GM19035 (cell line): ENCODE data around the gene AK2.
"Not testable (repeated sequence)": the region's sequence is repeated elsewhere in the genome, so short reads cannot be mapped to it uniquely, and the experiment has no call there.

Source experiments
- ATAC-seq: cut with Tn5 transposase; IDR thresholded peaks from one replicate; pipeline ENCODE4 v1.9.1; 2021; ENCODE audit not compliant: unreplicated experiment

The AK2 gene

DNA sequence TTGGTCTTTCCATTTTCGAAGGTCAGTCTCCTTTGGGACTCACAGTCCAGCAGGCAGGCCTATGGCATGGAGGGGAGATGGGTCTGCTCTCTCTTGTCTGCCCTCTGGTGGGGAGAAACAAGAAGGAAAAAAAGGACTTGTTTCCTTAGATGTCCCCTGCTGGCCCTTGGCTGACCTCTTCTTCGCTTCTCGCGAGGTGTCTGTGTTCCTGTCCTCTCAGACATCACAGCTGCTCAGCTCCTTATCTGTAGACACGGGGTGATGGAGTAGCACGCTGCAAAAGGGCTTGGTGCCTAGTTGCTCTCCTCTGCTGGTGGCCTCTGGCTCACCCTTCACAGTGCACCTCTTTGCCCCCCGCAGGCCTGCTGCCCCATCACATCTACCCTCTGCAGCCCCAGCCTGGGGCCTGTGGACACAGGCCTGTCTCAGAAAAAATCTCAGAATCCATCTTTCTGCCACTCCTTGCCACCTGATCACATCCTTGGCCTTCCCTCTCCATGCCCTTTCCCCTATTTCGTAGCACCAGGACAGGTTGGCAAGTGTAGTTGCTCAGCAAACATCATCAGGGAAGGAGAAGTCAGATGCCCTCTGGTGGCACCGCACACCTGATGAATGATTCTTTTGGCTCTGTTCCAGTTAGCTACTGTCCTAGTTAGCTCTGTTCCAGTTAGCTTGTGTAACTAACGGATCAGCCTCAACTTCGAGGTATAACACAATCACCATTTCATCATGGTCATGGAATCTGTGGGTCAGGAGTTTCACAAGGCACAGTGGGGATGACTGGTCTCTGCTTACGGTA lies 18.7 kb upstream of the AK2 start:
- ATAC-seq = no peak

DNA sequence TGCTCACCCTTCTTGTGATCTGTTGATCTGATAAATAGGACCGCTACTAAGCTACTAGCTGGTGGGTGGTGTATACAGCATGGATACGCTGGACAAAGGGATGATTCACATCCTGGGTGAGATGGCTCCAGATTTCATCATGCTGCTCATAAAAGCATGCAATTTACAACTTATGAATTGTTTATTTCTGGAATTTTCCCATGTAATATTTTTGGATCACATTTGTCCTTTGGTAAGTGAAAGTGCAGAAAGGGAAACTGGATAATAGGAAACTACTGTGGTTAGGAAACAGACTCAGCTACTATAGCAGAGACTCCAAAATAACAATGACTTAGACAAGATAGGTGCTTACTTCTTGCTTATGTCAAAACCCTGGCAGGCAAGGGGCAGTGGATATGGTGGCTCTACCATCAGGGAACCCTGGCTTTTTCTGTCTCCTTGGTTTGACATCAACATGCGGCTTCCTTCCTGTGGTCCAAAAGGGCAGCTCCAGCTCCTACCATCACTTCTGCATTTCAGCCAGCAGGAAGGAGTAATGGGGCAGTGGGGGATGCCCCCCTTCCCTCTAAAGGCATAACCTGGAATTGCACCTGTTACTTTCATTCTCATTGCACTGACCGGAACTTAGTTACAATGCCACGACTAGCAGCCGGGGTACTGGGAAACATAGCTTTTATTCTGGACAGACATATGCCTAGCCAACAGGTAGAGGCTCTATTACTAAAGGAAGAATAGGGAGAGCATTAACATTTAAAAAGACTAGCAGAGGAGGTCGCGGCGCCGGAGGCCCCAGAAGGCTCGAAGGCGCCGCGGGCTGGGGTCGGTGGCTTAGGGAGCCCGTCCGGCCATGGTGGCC lies 13.8 kb upstream of the AK2 start:
- ATAC-seq = no peak

DNA sequence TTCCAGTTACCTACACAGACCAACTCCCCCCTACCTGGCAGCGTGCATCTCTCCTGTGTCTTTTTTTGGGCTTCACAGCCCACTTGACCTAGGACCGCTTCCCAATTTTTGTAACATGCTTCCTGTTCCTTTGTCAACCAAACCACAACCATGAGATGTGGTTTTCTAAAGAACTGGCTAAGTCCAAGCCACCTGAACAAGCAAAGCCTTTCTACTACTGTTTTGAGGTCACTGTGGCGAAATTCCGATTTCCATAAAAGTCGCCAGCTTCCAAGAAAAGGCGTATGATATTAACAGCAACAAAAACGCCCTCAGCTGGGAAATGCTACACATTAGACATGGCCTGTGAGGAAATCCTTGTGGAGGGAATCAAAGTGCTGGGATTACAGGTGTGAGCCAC lies 12.7 kb upstream of the AK2 start:
- ATAC-seq = no peak

DNA sequence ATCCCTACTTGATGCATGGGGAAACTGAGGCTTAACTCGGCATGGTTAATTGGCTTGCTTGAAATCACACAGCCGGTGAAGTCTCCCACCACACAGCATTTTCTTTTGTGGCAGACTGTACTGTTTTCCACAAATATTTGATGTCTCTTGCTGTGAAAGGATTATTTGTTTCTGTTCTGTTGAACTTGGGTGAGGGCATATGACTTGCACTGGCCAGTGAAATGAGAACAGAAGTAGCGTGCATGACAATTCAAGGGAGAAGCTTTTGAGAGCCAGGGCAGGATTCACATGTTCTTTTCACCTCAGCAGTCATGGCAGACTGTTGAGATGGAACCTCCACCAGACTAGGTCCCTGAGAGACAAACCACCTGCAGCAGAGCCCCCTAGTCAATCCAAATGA lies 11.7 kb upstream of the AK2 start:
- ATAC-seq = no peak

DNA sequence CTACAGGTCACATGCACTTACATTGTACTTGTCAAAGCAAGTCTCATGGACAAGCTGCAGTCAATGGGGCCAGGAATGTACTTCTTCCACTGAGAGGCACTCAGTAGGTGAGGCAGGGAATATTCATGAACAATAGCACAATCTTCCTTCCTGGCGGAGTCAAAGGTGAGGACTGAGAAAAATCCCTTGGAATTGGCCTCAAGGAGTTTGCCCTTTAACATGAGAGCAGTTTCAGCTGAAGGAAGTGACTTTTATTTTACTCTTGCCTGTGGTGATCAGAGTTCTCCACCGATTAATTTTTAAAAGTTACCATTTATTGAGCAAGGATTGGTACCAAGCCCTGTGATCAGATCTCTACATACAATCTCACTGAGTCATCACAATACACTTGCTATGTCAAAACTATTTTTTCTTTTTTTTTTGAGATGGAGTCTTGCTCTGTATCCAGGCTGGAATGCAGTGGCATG lies 11.2 kb upstream of the AK2 start:
- no peak for ATAC-seq

DNA sequence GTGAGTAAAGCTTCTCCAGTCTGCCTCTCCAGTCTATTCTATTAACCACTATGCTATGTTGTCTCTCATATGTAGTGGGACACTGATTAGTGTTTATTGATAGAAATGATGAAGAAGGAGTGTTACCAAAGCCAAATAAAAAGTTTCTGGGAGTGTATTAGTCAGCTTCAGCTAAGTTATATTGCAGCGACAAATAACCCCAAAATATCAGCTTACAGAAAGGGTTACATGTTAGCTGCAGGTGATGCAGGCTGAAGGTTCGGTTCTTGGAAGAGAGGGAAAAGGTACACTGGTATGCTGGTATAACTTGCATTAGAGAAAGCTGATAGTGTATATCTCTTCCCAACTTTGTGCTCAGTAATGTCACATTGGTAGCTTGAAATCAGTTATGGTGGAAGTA lies 10.6 kb upstream of the AK2 start:
- no peak for ATAC-seq

DNA sequence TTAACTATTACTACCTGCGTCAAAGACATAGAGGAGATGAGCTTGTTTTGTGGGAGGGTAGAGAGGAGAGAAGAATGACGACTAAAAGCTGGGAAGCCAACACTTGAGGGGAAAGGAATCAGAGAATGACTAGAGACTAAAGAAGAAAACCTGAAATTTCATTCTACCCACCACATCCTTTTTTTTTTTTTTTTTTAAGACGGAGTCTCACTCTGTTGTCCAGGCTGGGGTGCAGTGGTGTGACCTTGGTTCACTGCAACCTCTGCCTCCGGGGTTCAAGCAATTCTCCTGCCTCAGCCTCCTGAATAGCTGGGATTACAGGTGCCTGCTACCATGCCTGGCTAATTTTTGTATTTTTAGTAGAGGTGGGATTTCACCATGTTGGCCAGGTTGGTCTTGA lies 9.6 kb upstream of the AK2 start:
- ATAC-seq = not testable (repeated sequence)

DNA sequence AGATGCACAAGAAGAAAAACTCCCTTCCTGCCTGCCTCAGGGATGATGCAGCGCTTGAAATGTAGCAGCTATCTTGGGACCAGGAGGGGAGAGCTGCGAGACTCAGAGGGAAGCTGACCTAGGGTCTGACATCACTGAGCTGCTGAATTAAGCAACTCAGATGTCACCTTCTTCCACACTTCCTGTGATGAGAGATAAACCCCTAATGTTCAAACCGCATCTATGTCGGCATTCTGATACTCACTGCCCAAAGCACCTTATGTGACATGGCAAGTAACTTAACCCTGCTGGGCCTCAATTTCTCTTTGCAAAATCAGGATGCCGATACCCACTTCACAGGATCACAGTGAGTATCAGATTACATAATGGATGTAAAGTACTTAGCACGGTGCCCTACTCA lies 9.1 kb upstream of the AK2 start:
- ATAC-seq = no peak

DNA sequence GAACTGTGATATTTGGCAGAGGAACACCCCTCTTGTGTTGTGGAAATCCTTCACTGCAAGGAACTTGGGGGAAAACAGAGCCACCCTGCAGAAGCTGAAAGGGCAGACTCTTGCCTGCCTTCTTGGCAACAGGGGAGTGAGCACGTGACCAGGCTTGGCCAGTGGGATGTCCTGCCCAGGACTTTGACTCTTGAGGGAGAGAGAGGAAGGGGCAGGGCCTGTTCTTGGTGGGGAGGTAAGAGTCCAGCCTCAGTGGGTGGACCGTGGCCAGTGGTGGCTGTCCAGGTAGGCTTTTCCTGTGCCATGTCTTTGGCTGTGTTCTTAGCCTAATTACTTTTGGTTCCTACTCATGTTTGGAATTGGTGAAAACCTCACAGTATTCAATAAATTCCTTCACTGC lies 8.6 kb upstream of the AK2 start:
- ATAC-seq = no peak

DNA sequence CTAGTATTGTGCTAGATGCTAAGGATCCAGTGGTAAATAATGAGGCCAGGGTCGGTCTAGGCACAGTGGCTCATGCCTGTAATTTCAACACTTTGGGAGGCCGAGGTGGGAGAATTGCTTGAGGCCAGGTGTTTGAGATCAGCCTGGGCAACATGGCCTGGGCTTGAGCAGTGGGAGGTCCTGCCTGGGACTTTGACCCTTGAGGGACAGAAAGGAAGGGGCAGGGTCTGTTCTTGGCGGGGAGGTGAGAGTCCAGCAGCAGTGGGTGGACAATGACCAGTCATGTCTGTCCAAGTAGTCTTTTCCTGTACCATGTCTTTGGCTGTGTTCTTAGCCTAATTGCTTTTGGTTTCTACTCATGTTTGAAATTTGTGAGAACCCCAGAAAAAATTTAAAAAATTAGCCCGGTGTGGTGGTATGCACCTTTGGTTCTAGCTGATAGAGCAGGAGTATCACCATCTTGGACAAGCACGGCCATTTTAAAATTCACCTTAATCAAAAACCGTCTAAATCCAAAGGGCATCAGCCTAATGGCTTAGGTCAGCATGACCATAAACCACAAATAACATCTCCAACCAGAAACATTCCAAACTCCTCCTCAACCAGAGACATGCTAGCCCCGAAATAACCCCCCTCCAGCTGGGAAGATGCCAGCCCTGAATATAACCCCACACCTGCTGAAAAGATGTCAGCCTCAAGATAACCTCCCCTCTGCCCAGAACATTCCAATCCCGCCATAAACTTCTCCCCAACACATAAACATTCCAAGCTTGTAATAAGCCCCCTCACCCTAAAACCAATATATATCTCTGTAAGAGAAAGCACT lies 6.8 kb upstream of the AK2 start:
- no peak for ATAC-seq

DNA sequence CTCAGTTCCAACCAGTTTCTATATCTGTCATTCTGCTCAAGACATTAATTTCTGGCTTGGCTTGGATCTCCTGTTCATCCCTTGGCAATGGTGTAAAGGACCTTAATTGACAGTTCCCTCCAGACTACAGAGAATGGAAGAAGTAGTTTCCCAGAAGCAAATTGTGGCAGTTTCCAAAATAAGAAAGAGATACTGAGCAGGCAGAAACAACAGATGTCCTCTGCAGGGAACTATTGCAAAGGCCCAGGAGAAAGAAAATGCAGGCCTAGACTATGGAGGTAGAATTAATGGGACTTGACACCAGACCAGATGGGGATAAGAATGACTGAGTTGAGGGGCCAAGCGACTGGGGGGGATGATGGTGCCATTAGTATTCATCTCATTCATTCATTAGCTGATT lies 6.1 kb upstream of the AK2 start:
- no peak for ATAC-seq

DNA sequence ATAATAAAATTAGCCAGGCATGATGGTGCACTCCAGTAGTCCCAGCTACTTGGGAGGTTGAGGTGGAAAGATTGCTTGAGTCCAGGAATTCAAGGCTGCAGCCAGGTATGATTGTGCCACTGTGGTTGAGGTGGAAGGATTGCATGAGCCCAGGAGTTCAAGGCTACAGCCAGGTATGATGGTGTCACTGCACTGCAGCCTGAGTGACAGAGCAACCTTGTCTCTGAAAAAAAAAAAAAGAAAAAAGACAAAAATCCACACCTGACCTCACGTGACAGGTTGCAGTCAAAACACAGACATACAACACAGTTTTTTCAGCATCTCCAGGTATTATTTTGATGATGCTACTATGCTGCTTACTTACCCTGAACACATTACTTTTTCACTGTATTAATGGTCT lies 4.3 kb upstream of the AK2 start:
- ATAC-seq = no peak

DNA sequence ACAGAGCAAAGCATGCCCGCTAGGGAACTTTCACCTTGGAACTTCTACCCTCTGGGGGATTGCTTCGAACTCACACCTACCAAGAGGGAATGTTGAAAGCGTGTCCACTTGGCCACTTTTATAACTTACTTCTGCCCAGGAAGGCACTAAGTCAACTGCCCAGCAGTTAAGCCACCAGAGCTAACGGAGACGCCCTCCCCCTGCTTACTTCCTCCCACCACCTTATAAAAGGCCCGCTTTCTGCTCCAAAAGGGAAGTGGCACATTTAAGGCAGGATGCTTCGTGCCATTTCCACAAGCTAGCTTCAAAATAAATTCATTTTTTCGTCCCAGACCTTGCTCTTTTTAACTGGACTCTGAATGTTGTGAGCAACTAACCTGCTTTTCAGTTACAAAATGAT lies 3.2 kb upstream of the AK2 start:
- ATAC-seq = no peak

DNA sequence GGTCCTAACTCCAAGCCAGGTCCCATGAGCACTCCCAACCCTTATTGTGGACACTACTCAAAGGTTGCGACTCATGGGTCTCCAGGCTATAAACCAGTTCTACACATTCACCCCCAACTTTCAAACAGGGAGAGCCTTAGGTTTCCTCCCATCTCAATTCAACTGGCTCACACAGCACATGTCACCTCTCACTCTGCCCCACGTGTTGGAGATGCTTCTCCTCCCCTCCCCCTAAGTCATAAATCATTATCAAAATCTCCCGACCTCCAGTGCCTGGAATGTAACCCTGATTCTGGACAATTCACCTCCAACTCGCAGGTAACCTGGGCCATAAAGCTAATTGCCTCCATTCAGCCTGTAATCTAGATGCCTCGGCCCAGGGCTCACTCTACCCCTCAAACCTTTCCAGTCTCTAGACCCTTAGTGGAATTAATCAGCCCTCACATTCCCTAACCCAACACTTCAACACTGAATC lies 595 bp downstream of the AK2 start:
- ATAC-seq = no peak

DNA sequence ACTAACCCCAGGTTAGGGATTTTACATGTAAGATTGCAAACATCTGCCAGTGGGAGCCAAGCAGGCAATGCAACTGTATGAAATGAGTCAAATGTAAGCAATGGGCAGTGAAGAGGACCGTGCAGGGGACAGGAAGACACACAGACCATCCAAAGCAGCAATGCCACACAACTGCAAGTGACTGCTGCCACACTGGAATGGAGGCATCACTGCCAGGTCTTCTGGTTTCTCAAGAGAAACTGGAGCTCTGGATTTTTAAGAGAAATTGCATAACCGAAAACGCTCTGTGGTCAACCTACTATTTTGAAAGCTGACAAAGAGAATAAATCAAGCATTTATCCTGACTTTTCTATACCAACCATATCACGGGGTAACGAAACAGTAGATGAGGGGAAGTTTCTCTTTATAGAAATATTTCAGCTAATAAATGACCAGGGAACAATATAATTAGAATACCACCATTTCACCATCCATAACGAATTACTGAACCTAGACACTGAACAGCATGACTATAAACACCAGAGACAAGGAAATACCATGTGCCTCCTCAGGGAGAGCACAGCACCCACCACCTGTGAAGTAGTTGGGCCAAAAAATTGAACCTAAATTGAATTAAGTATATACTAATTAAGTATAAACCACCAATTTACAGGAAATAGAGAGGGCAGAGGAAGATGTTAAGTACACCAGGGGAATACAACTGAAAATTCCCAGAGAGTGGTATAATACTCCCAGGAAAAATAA lies 4.4 kb downstream of the AK2 start:
- no peak for ATAC-seq

DNA sequence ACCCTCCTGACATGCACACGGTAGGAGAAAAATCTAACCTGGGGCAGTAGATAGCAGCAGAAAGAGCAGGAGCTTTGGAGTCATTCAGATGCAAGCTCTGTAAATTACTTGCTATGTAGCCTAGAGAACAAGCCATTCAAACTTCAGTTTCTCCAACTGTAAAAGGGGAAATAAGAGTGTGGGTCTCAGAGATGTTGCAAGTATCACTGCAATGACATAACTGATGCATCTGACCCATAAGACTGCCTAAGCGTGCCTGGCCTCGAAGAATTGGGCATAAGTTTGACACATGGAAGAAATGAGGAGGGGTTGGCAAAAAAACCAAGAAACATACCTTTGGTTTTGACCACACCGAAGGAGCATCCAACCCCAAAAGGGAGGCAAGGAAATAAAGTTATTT lies 5.2 kb downstream of the AK2 start:
- no peak for ATAC-seq

DNA sequence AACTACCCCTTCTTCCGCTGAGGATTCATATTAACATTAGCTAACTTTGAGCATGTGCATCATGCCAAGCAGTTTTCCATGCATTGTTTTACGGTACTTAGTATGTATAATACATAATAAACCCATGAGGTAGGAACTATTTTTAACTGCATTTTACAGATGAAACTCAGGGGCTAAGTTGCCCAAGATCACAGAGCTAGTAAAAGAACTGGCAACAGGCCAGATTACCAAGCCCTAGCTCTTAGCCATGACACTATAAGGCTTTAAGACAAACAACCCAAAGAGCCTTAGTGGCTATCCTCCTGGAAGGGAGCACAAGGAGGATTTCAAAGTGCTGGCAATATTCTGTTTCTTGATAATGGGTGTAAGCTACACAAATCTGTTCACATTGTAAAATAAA lies 6.1 kb downstream of the AK2 start:
- ATAC-seq = no peak

DNA sequence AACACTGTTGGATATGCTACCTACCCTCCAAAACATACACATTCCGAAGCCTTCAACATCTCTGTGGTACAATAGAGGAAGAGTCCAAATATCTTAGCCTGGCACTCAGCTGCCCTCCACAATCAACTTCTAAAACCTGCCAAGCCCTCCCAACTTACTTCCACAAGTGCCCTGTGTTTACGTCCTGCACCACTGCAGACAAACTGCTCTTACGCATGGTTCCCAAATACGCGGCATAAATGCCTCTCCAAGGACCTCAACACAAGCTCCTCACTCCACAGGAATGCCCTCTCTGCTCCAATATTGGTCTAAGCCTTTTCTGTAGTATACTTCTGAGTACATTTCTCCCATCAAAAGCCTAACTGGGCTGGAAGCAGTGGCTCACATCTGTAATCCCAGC lies 6.8 kb downstream of the AK2 start:
- ATAC-seq = no peak

DNA sequence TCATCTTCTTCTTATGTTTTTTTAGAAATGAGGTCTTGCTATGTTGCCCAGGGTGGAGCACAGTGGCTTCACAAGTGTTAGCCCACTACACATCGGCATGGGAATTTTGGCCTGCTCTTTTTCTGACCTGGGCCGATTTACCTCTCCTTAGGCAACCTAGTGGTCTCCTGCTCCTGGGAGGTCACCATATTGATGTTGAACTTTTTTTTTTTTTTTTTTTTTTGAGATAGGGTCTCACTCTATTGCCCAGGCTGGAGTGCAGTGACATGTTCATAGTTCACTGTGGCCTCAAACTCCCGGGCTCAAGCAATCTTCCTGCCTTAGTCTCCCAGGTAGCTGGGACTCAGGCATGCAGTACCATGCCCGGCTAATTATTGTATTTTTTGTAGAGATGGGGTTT lies 7.5 kb downstream of the AK2 start:
- no peak for ATAC-seq

DNA sequence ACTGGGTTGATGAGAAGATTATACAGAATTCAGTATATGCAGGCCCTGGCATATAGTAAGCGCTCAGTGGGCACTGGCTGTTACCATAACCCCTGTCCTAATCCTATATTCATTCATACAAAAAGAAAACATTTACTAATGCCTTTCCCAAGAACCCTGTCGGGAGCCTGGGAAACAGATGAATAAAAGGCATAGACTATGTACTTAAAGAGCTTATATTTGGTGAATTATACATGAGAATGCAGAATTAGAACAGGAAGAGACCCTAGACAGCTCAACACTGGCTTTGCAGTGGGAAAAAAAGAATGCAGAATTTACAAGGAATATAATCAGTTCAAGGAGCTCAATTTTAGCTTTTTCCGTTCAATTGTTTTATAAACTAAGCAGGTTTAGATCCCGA lies 10.9 kb downstream of the AK2 start:
- ATAC-seq = no peak

DNA sequence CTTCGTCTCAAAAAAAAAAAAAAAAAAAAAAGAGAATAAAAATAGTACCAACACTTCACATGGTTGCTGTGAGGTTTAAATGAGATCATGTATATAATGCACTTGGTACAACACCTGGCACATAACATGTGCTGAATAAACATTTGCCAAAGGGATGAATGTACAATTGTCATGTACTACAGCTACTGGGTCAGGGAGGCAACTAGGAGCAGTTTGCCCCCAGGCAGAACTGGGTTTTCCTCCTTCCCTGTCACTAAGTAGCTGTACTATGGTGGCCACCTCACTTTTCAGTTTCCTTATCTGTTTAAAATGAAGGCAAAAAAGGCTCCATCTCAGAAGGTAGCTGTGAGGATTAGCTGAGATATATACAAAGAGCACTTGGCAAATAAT lies 11.5 kb downstream of the AK2 start:
- ATAC-seq = no peak
